ENCODE data around the gene SLC35F2.

- TF ChIP-seq SUZ12 (IDR thresholded peaks at IDR 0.05; ENCODE audit: extremely low read depth, insufficient read depth, insufficient read length), result no peak
- no peak for TF ChIP-seq ZNF274 (IDR thresholded peaks at IDR 0.05; ENCODE audit: low read depth, low read length)
- no peak for TF ChIP-seq YY1 (IDR thresholded peaks at IDR 0.05; ENCODE audit: insufficient read depth, insufficient read length)
Measured at GRCh38 chr11:107776062-107776461, 82.5 kb downstream of the SLC35F2 start.

Measured in NT2/D1 (cell line).